Testis (tissue), 2 donors: ENCODE data around the gene MROH8.

Source experiments
- POLR2A ChIP-seq: fragments of 450-650 bp; IDR thresholded peaks from one replicate; pipeline ENCODE4 v1.6.1; 2017; ENCODE audit warnings: antibody characterized with exemption, mild to moderate bottlenecking, moderate library complexity
- TF ChIP-seq, protein P1 (sequence below), 3 experiments: fragments of 450-650 bp in 2 of 3; fragments of 200-600 bp in 1 of 3; sonication (generic) in 1 of 3; IDR thresholded peaks; one replicate each; pipeline ENCODE4 v1.5.1; 2016 to 2019; ENCODE audit warnings: antibody characterized with exemption in 3 of 3, mild to moderate bottlenecking in 2 of 3, moderate library complexity in 1 of 3

- TF ChIP-seq, protein P1, sequence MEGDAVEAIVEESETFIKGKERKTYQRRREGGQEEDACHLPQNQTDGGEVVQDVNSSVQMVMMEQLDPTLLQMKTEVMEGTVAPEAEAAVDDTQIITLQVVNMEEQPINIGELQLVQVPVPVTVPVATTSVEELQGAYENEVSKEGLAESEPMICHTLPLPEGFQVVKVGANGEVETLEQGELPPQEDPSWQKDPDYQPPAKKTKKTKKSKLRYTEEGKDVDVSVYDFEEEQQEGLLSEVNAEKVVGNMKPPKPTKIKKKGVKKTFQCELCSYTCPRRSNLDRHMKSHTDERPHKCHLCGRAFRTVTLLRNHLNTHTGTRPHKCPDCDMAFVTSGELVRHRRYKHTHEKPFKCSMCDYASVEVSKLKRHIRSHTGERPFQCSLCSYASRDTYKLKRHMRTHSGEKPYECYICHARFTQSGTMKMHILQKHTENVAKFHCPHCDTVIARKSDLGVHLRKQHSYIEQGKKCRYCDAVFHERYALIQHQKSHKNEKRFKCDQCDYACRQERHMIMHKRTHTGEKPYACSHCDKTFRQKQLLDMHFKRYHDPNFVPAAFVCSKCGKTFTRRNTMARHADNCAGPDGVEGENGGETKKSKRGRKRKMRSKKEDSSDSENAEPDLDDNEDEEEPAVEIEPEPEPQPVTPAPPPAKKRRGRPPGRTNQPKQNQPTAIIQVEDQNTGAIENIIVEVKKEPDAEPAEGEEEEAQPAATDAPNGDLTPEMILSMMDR (IDR thresholded peaks at IDR 0.05), result no peak
- TF ChIP-seq POLR2A, result no peak
These were observed 27.1 kb downstream of the MROH8 start for GRCh38 chr20:37152284-37152683.
